Upper lobe of right lung (tissue), 1 donor: ENCODE measurements around the gene FUT3. TPM values are rescaled to one million over a fixed set of nuclear protein-coding genes. Genes with fewer than 3 reads are reported as not detected.

Source experiments
- ATAC-seq: fragments of 200-7000 bp; cut with Tn5 transposase; one replicate; pipeline ENCODE4 v1.9.1; 2020; ENCODE audit warnings: mild to moderate bottlenecking, moderate library complexity
- DNase-seq: peaks from one replicate; pipeline ENCODE4 v3.0.0-alpha.2; 2020
- H3K27ac ChIP-seq: fragments of 200-600 bp; one replicate; pipeline ENCODE4 v1.8.0; 2022
- H3K27me3 ChIP-seq: fragments of 200-600 bp; one replicate; pipeline ENCODE4 v1.8.0; 2022; ENCODE audit warnings: mild to moderate bottlenecking
- H3K36me3 ChIP-seq: fragments of 200-600 bp; one replicate; pipeline ENCODE4 v1.8.0; 2022
- H3K4me1 ChIP-seq: fragments of 200-600 bp; one replicate; pipeline ENCODE4 v1.8.0; 2022
- H3K4me3 ChIP-seq: fragments of 200-600 bp; one replicate; pipeline ENCODE4 v1.8.0; 2022; ENCODE audit warnings: mild to moderate bottlenecking
- H3K9me3 ChIP-seq: fragments of 200-600 bp; one replicate; pipeline ENCODE4 v1.8.0; 2022
- intact Hi-C: fragments of 100-400 bp; cut with DNase I; formaldehyde crosslinking; loops from one replicate; pipeline ENCODE4 v1.11.0; 2022
- total RNA-seq: library from RNA; stranded (reverse); fragmentation: NEBNext Ultra II Directional; extraction: Animal tissue kit (Norgen Biotek cat#: 25700); gene quantifications from one replicate; pipeline ENCODE4 v1.2.1, GENCODE V29; 2021
- TF ChIP-seq, protein P1 (sequence below): fragments of 200-600 bp; IDR thresholded peaks from one replicate; pipeline ENCODE4 v1.8.0; 2022; ENCODE audit warnings: antibody characterized with exemption
- donor health status: DM: no; HTN: yes; CAD: no; lungs with severe emphysema.

FUT3 gene
- total RNA-seq, 1 donor from 2014 or later = 17.3 TPM

- peaks cover 8% of the 10 kb centered on the region for H3K27me3 ChIP-seq
- H3K27ac ChIP-seq = no peak overlapping the region
- intact Hi-C loops = no loop called here
- H3K4me1 ChIP-seq = no peaks in the 10 kb centered on the region
- DNase-seq (no peak), ATAC-seq (no peak)
- no peak overlapping the region for H3K4me3 ChIP-seq
- H3K9me3 ChIP-seq = no peaks in the 10 kb centered on the region
- peaks cover 18% of the 10 kb centered on the region for H3K36me3 ChIP-seq
- TF ChIP-seq, protein P1, sequence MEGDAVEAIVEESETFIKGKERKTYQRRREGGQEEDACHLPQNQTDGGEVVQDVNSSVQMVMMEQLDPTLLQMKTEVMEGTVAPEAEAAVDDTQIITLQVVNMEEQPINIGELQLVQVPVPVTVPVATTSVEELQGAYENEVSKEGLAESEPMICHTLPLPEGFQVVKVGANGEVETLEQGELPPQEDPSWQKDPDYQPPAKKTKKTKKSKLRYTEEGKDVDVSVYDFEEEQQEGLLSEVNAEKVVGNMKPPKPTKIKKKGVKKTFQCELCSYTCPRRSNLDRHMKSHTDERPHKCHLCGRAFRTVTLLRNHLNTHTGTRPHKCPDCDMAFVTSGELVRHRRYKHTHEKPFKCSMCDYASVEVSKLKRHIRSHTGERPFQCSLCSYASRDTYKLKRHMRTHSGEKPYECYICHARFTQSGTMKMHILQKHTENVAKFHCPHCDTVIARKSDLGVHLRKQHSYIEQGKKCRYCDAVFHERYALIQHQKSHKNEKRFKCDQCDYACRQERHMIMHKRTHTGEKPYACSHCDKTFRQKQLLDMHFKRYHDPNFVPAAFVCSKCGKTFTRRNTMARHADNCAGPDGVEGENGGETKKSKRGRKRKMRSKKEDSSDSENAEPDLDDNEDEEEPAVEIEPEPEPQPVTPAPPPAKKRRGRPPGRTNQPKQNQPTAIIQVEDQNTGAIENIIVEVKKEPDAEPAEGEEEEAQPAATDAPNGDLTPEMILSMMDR = no peak
These were observed 44.6 kb upstream of the FUT3 start for GRCh38 chr19:5895890-5896289.

DNA sequence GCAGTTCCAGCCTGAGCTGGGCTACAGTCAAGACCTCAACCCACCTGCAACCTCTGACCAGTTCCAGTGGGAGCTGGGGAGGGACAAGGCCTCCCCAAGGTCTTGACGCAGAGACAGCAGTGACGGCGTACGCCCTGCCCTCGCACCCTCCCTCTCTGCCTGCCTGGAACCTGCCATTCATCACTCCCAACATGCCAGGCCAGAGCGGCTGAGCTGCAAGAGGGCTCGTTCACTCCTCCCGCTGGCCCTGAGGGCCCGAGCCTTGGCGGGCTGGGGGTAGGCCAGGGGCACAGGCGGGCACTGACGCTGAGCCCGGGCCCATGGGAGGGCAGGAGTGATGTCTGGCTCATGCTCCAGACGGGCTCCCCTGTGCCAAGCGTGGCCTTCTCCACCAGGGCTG lies 44.2 kb upstream of the FUT3 start:
- Histone ChIP-seq H3K27me3 (peaks cover 11% of the 10 kb centered on the region), H3K4me3 (no peak overlapping the region), H3K9me3 (no peaks in the 10 kb centered on the region), H3K27ac (no peak overlapping the region), H3K36me3 (peaks cover 18% of the 10 kb centered on the region), H3K4me1 (no peaks in the 10 kb centered on the region)
- intact Hi-C loops = no loop called here
- TF ChIP-seq, protein P1 = no peak
- no peak for DNase-seq
- no peak for ATAC-seq

GRCh38 chr19:5894704-5895349 lies 43.6 kb upstream of the FUT3 start:
- no peaks in the 10 kb centered on the region for H3K4me1 ChIP-seq
- peaks cover 18% of the 10 kb centered on the region for H3K36me3 ChIP-seq
- H3K4me3 ChIP-seq = no peak overlapping the region
- no peaks in the 10 kb centered on the region for H3K9me3 ChIP-seq
- no peak for DNase-seq
- intact Hi-C loops = no loop called here
- no peak overlapping the region for H3K27ac ChIP-seq
- H3K27me3 ChIP-seq = peaks cover 11% of the 10 kb centered on the region
- no peak for ATAC-seq
- TF ChIP-seq, protein P1 = no peak

- TF ChIP-seq, protein P1 = no peak
- intact Hi-C loops = no loop called here
- peaks cover 18% of the 10 kb centered on the region for H3K36me3 ChIP-seq
- no peaks in the 10 kb centered on the region for H3K4me1 ChIP-seq
- H3K9me3 ChIP-seq = no peaks in the 10 kb centered on the region
- no peak overlapping the region for H3K4me3 ChIP-seq
- H3K27me3 ChIP-seq = peaks cover 11% of the 10 kb centered on the region
- no peak for DNase-seq
- ATAC-seq = no peak
- H3K27ac ChIP-seq = no peak overlapping the region
These were observed 42.9 kb upstream of the FUT3 start for GRCh38 chr19:5893907-5894703.

DNA sequence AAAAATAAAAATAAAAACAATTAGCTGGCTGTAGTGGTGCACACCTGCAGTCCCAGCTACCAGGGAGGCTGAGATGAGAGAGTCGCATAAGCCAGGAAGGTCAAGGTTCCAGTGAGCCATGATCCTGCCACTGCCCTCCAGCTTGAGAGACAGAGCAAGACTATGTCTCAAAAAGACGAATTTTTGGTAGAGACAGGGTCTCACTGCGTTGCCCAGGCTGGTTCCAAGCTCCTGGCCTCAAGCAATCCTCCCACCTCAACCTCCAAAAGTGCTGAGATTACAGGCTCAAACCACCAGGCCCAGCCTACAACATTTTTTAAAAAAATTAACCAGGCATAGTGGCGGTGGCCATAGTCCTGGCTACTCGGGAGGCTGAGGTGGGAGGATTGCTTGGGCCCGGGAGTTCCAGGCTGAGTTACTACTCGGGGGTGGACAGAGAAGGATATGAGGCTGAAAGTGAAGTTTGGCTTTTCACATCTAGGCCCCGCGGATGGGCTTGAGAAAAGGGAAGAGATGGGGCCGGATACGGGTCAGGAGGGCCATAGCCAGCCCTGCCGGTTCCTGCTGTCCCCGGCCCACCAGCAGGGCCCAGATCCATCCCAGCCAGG lies 42.2 kb upstream of the FUT3 start:
- no peaks in the 10 kb centered on the region for H3K4me1 ChIP-seq
- H3K27ac ChIP-seq = no peak overlapping the region
- peaks cover 11% of the 10 kb centered on the region for H3K27me3 ChIP-seq
- no peak for DNase-seq
- H3K36me3 ChIP-seq = peaks cover 18% of the 10 kb centered on the region
- TF ChIP-seq, protein P1 = no peak
- no peak overlapping the region for H3K4me3 ChIP-seq
- H3K9me3 ChIP-seq = no peaks in the 10 kb centered on the region
- ATAC-seq = no peak
- intact Hi-C loops = no loop called here
